NCI-H2227 (cell line): Measurements from ENCODE around the gene GOLGA8O.
"Not testable (repeated sequence)": the region's sequence is repeated elsewhere in the genome, so short reads cannot be mapped to it uniquely, and the experiment has no call there.

Experiments
- DNase-seq: peaks from one replicate; lab custom pipeline; 2025; ENCODE audit not compliant: unreplicated experiment; lab: John Stamatoyannopoulos, UW

Gene GOLGA8O

GRCh38 chr15:32455534-32455933, at the start of gene GOLGA8O:
Gene GOLGA8O, minus strand, starts transcription at chr15:32455634. Its CDS starts 98 bp downstream, at chr15:32455536.
- DNase-seq, result not testable (repeated sequence)

- DNase-seq, result not testable (repeated sequence)
These were observed 48.8 kb upstream of the GOLGA8O start for GRCh38 chr15:32504152-32504811.

GRCh38 chr15:32502946-32503345, 47.5 kb upstream of the GOLGA8O start:
- not testable (repeated sequence) for DNase-seq

- not testable (repeated sequence) for DNase-seq
These were observed 37.3 kb upstream of the GOLGA8O start for GRCh38 chr15:32492768-32493167.

GRCh38 chr15:32486474-32486873, 31.0 kb upstream of the GOLGA8O start:
- DNase-seq, result not testable (repeated sequence)

GRCh38 chr15:32483377-32483776, 27.9 kb upstream of the GOLGA8O start:
- not testable (repeated sequence) for DNase-seq

- not testable (repeated sequence) for DNase-seq
These were observed 26.2 kb upstream of the GOLGA8O start for GRCh38 chr15:32481683-32482082.

GRCh38 chr15:32468076-32468475, 12.6 kb upstream of the GOLGA8O start:
- not testable (repeated sequence) for DNase-seq

- DNase-seq, result not testable (repeated sequence)
These were observed 14.9 kb downstream of the GOLGA8O start for GRCh38 chr15:32440445-32440977.

GRCh38 chr15:32434102-32434963, 21.1 kb downstream of the GOLGA8O start:
- DNase-seq, result not testable (repeated sequence)

- DNase-seq, result not testable (repeated sequence)
These were observed 27.8 kb downstream of the GOLGA8O start for GRCh38 chr15:32427635-32428034.

- DNase-seq, result not testable (repeated sequence)
These were observed 28.9 kb downstream of the GOLGA8O start for GRCh38 chr15:32426511-32426910.

- not testable (repeated sequence) for DNase-seq
These were observed 47.5 kb downstream of the GOLGA8O start for GRCh38 chr15:32407903-32408302.

GRCh38 chr15:32403192-32403591, 52.2 kb downstream of the GOLGA8O start, which contains the start of gene GOLGA8K:
Gene GOLGA8K, minus strand, starts transcription at chr15:32403292. Its CDS starts 98 bp downstream, at chr15:32403194.
- DNase-seq, result not testable (repeated sequence)

GRCh38 chr15:32396522-32396921, 58.9 kb downstream of the GOLGA8O start:
- DNase-seq, result not testable (repeated sequence)
